GM12865 (cell line): ENCODE data around the gene FAM13A.

Experiments used
- DNase-seq: peaks from one replicate; pipeline ENCODE4 v3.0.0; 2010; ENCODE audit warnings: low read depth
- H3K4me3 ChIP-seq: 2 replicates; pipeline ENCODE4 v1.5.1; 2011; ENCODE audit warnings: mild to moderate bottlenecking, low read depth, low read length, control low read depth
- CTCF ChIP-seq: IDR thresholded peaks from 2 replicates; pipeline ENCODE4 v1.5.1; 2011; ENCODE audit warnings: low read length, control low read depth, low read depth, inconsistent platforms; ENCODE audit not compliant: insufficient read depth; ENCODE audit errors: missing control alignments

Gene FAM13A

DNA sequence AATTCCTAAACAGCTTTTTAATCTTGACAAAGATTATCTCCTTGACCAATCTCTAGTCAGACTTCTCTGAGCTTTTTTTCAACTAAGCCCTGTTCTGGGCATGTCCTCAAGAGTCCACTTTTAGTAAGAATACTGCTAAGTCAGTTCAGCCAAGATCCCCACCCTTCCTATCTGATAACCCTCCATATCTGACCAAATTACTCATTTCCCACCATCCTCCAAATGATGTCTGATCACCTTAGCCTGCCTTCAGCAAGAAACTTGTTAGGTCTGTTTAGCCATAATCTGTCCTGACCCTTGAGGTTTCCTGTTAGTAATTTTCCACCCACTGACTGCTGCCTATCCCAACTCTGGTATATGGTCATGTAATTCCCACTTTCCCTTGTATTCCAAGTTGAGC, 65.2 kb downstream of the FAM13A start:
- no peak for TF ChIP-seq CTCF
- no peak for DNase-seq
- no peak overlapping the region for H3K4me3 ChIP-seq

GRCh38 chr4:88989990-88990389, 67.0 kb downstream of the FAM13A start:
- H3K4me3 ChIP-seq = no peak overlapping the region
- DNase-seq = no peak
- TF ChIP-seq CTCF = no peak

- DNase-seq = no peak
- H3K4me3 ChIP-seq = no peak overlapping the region
- TF ChIP-seq CTCF = no peak
Observed at GRCh38 chr4:88985088-88985773, 71.8 kb downstream of the FAM13A start.

DNA sequence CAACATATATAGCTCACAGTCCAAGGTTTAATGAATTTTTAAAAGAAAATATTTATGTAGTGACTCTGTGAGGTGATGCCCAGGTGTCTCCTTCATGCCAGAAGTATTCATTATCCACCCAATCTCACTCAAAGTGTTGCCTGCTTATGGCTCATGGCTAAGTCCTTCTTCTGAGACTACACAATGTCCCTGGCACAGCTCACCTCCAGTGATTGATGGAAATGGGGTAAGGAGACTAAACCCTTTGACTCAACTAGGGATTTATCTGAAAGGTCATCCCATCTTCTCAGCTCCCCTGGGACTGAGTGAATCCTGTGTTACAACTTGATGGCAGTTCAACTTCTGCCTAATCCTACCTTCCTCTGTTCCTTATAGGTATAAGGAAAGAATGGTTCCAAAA, 74.2 kb downstream of the FAM13A start:
- TF ChIP-seq CTCF = no peak

DNA sequence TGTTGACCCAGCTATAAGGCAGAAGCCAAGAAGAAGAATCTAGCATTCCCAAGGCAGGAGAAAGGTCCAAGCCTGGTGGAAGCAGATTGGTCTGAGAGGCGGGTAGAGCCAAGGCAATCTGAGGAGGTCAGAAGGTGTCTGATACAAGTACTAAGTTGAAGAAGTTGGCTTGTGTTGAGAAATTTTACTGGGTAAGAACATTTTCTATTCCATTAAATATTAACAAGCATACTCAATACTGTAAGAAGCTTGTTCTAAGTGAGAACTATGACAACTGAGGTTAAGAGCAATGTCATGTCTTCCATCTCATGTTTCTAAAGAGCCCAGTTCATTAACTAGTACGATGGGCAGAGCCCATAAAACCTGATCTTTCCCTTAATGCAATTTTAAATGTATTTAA, 75.0 kb downstream of the FAM13A start:
- no peak for TF ChIP-seq CTCF
- H3K4me3 ChIP-seq = no peak overlapping the region
- DNase-seq = no peak

More for the DNA sequence above, 74.2 kb downstream of the FAM13A start:
- no peak for DNase-seq
- no peak overlapping the region for H3K4me3 ChIP-seq

- no peak overlapping the region for H3K4me3 ChIP-seq
- no peak for DNase-seq
- TF ChIP-seq CTCF = no peak
Observed at GRCh38 chr4:88981556-88981955, 75.4 kb downstream of the FAM13A start.

DNA sequence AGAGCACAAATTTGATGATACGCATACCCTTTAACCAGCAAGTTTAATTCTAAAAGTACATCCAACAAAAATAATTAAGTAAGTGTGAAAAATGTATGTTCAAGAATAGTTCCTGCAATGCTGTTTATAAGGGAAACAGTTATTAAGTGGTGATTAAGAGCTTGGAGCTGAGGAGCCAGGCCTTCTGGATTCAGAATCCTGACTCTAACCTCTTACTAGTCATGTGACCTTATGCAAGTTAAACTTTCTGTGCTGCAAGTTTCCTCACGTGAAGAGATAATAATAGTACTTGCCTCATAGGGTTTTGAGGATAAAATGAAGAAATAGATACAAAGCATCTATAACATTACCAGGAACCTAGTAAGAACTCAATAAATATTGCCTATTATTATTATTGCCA, 77.7 kb downstream of the FAM13A start:
- no peak for DNase-seq
- H3K4me3 ChIP-seq = no peak overlapping the region
- no peak for TF ChIP-seq CTCF
